ENCODE results near the gene TBC1D10B.
"Not testable (repeated sequence)": the region's sequence is repeated elsewhere in the genome, so short reads cannot be mapped to it uniquely, and the experiment has no call there.

DNA sequence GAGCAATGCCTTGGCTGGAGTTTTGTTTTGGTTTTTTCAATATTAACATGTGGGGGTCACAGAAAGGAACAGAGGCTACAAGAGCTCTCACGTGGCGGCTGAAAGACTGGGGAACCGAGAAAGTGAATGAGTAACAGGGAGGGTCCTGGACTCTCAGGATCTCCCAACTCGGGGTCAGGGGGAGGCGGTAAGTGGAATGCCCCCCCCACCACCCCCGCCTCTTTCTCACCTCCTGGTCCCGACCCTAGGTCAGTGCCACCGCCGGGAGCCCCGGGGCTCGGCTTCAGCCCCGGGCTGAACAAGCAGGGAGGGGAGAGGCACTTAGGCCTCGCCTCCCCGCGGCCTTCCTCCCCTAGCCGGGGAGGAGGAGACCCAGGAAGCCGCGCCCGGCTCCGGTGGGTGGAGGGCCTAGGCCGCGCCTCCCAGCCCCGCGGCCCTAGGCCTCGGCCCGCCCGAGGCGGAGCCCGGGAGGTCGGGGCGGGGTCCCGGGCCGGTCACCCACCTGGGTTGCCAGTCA lies 35.8 kb downstream of the TBC1D10B start:
- TF ChIP-seq POLR2A (IDR thresholded peaks at IDR 0.05), result not testable (repeated sequence)
- TF ChIP-seq, protein P1, sequence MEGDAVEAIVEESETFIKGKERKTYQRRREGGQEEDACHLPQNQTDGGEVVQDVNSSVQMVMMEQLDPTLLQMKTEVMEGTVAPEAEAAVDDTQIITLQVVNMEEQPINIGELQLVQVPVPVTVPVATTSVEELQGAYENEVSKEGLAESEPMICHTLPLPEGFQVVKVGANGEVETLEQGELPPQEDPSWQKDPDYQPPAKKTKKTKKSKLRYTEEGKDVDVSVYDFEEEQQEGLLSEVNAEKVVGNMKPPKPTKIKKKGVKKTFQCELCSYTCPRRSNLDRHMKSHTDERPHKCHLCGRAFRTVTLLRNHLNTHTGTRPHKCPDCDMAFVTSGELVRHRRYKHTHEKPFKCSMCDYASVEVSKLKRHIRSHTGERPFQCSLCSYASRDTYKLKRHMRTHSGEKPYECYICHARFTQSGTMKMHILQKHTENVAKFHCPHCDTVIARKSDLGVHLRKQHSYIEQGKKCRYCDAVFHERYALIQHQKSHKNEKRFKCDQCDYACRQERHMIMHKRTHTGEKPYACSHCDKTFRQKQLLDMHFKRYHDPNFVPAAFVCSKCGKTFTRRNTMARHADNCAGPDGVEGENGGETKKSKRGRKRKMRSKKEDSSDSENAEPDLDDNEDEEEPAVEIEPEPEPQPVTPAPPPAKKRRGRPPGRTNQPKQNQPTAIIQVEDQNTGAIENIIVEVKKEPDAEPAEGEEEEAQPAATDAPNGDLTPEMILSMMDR (IDR thresholded peaks at IDR 0.05), result not testable (repeated sequence)

All from uterus (tissue), 2 donors.